ENCODE data around the gene HOMER1.
"Not testable (repeated sequence)": the region's sequence is repeated elsewhere in the genome, so short reads cannot be mapped to it uniquely, and the experiment has no call there.

The HOMER1 gene

GRCh38 chr5:79413112-79413511 lies 100.8 kb downstream of the HOMER1 start:
- no peak for DNase-seq

- no peak for DNase-seq
Observed at GRCh38 chr5:79408028-79408427, 105.9 kb downstream of the HOMER1 start.

GRCh38 chr5:79407591-79407990 lies 106.3 kb downstream of the HOMER1 start:
- DNase-seq = no peak

- DNase-seq = no peak
Observed at GRCh38 chr5:79401216-79401615, 112.7 kb downstream of the HOMER1 start.

DNA sequence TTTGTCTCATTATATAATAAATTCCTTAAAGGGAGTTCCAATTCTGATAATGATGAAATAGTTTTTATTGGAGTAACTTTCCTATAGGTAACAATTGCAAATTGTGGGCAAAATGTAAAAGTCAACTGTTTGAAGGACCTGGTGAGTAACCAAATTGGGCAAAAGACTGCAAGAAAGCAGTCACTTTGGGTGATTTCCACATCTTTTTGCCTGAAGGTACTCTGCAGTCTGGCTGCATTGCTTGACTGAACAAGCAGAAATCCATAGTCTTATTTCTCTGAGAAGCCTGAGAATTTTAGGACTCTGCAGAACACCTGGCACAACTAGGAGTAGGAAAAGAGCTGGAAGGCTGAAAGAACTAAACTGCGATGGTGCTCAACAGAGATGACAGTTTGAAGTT lies 114.9 kb downstream of the HOMER1 start:
- DNase-seq = no peak

GRCh38 chr5:79397080-79397479 lies 116.9 kb downstream of the HOMER1 start:
- no peak for DNase-seq

DNA sequence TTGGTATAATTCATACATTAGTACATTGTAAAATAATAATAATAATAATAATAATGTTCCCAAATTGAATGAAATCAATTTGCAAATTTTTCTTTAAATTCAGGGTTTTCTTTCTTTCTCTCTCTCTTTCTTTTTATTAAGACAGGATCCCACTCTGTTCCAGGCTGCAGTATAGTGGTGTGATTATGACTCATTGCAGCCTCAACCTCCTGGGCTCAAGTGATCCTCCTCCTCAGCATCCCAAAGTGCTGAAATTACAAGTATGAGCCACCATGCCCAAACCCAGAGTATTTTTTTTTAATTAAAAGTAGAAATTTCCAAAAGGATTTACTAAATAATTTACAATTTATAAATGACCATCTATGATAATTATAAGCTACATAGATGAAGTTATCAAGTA lies 117.7 kb downstream of the HOMER1 start:
- DNase-seq = no peak

- DNase-seq = no peak
Observed at GRCh38 chr5:79395296-79395695, 118.6 kb downstream of the HOMER1 start.

GRCh38 chr5:79392776-79393175 lies 121.2 kb downstream of the HOMER1 start:
- DNase-seq = no peak

DNA sequence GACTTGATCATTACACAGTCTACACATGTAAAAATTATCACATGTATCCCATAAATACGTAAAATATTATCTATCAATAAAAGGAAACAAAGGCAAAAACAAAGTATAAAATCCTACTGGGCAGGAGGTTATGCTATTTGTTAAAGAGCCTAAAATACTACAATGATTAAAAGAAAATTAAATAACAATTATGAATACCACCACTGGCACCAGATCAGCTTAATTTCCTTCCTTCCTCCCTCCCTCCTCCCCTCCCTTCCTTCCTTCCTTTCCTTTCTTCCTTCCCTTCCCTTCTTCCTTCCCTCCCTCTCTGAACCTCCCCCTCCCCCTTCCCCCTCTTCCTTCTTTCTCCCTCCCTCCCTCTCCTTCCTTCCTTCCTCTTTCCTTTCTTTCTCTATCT lies 127.3 kb downstream of the HOMER1 start:
- no peak for DNase-seq

DNA sequence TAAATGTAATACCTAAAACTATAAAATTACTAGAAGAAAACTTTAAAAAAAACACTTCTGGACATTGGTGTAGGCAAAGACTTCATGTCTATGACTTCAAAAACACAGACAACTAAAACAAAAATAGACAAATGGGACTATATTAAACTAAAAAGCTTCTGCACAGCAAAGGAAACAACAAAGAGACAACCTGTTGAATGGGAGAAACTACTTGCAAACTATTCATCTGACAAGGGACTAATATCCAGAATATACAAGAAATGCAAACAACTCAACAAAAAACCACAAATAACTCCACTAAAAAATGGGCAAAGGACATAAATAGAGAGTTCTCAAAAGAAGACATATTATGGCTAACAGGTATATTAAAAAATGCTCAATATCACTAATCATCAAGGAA lies 128.8 kb downstream of the HOMER1 start:
- DNase-seq = not testable (repeated sequence)

- DNase-seq = no peak
Observed at GRCh38 chr5:79378510-79379186, 135.3 kb downstream of the HOMER1 start.

GRCh38 chr5:79357398-79357797 lies 156.5 kb downstream of the HOMER1 start:
- DNase-seq = no peak

DNA sequence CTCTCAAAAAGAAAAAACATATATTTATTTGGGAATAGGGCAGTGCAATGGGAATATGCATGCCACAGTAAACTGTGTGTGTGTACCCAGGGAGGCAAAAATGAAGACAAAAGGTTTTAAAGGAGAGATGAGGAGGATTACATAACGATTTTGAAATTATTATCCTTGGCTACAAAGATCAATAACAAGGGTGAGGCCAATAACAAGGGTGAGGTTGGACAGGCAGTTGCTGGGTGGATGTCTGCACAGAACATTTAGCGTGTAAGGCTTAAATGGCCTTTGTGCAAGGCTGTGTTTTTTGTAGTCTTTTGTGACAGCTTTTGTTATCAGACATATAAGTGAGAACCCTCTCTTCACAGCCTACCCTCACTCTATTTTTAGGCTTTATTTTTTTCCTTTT lies 164.1 kb downstream of the HOMER1 start:
- DNase-seq = no peak

GRCh38 chr5:79349047-79349446 lies 164.9 kb downstream of the HOMER1 start:
- no peak for DNase-seq

GRCh38 chr5:79346420-79346824 lies 167.5 kb downstream of the HOMER1 start:
- DNase-seq = no peak

DNA sequence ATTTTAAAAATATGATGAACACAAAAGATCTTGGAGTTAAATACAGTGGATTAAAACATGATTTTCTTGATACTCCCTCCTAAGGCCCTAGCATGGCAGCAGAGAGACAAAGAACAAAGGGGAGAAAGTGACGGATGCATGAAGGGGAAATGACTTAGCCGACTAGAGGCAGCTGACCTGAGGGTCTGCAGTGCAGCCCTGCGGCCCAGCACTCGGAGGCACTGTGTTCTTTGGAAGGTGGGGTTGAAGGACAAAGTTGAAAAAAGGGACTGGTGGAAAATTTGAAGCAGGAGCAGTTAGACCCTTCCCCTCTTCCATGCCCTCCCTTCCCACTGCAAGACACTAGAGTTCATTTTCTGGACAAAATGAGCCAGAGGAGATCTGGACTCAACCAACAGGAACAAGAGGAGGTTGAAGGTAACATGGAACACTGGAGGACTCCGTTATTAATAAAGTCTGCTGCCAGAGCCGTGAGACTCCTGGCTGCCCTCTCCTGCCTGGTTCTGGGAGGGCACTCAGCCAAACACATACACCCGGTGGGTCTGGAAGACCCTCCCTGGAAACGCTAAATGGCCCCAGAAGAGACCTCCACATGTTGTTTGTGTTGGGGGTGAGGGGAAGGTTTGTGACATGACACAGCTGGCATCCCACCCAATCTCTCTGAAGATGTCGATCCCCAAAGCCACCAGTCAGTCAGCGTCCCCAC lies 179.9 kb downstream of the HOMER1 start:
- no peak for DNase-seq

GRCh38 chr5:79330071-79330470 lies 183.9 kb downstream of the HOMER1 start:
- DNase-seq = no peak

DNA sequence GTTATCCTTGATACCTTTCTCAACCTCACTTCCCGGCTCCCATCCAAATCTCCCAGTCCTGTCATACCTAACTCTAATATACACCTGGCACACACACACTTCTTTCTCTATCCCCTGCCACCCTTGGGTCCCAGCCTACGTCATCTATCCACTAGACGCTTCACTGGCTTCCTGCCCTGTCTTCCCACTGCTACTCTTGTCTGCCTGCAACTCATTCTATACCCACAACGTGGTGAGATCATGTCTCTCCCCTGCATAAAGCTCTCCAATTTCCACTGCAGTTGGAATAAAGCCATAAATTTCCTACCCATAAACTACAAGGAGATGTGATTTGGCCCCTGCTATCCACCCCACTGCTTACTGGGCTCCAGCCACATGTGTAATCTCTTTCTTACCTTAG lies 184.5 kb downstream of the HOMER1 start:
- DNase-seq = no peak

Measured in hematopoietic multipotent progenitor cell treated with erythropoietin and hydrocortisone succinate and interleukin-3 and kit ligand, for 6 days (in vitro differentiated cells).